ENCODE results near the gene GPR42.

Gene GPR42

DNA sequence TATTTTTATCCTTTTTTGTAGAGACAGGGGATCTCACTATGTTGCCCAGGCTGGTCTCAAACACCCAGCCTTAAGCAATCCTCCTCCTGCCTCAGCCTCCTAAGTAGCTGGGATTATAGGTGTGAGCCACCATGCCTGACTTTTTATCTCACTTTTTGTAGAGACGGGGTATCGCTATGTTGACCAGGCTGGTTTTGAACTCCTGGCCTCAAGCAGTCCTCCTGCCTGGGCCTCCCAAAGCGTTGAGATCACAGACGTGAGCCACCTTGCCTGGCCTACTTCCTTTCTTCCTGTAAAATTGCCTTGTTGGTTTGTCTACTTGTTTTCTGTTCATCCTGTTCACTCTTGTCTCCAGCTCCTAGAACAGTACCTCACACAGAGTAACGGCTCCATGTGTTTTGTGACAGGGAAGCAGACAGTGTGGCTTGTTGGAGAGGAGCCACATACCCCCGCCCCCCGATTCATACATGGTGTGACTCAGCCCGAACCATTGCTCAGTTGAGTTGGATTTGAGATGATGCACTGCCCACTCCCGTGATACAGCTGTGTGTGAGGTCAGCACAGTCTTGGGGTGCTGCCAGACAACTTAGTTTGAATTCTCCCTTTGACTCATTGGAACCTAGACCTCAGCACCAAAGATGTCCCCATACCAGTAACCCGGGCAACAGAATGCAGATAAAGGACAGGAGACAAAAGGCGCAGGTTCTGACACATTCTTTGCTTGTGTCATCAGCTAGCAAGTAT is 34.2 kb downstream of the GPR42 start:
- Histone ChIP-seq H3K4me3 (ENCODE audit: low read length) (no peak overlapping the region), H3K9me3 (ENCODE audit: control insufficient read depth, low read length) (no peaks in the 10 kb centered on the region), H3K9ac (ENCODE audit: low read length) (no peak overlapping the region)

DNA sequence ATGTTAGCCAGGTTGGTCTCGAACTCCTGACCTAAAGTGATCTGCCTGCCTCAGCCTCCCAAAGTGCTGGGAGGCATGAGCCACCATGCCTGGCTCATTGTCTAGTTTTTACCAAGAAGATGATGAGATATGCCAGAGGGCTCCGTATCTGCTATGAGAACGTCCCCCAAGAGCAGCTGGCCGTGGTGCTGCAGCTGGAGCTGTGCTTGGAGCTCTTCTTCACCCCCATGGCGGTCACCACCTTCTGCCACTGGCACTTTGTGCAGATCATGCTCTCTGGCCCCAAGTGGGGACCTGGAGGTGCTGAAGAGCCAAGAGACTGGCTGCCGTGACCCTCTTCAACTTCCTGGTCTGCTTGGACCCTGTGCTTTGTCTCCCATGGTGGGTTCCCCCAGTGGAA is 36.8 kb downstream of the GPR42 start:
- Histone ChIP-seq H3K9me3 (ENCODE audit: control insufficient read depth, low read length) (no peaks in the 10 kb centered on the region), H3K4me1 (ENCODE audit: control insufficient read depth, insufficient read depth, low read length) (no peaks in the 10 kb centered on the region), H3K9ac (ENCODE audit: low read length) (no peak overlapping the region), H3K4me3 (ENCODE audit: low read length) (no peak overlapping the region), H3K36me3 (ENCODE audit: control insufficient read depth, insufficient read depth, low read length) (no peaks in the 10 kb centered on the region), H3K27me3 (ENCODE audit: control insufficient read depth, insufficient read depth, low read length) (no peaks in the 10 kb centered on the region)

More for the DNA sequence above, 34.2 kb downstream of the GPR42 start:
- no peaks in the 10 kb centered on the region for H3K4me1 ChIP-seq (ENCODE audit: control insufficient read depth, insufficient read depth, low read length)
- no peaks in the 10 kb centered on the region for H3K36me3 ChIP-seq (ENCODE audit: control insufficient read depth, insufficient read depth, low read length)
- H3K27me3 ChIP-seq (ENCODE audit: control insufficient read depth, insufficient read depth, low read length), result no peaks in the 10 kb centered on the region

GRCh38 chr19:35408284-35409171 is 37.7 kb downstream of the GPR42 start:
- H3K27me3 ChIP-seq (ENCODE audit: control insufficient read depth, insufficient read depth, low read length), result no peaks in the 10 kb centered on the region
- no peak overlapping the region for H3K4me3 ChIP-seq (ENCODE audit: low read length)
- no peaks in the 10 kb centered on the region for H3K9me3 ChIP-seq (ENCODE audit: control insufficient read depth, low read length)
- no peaks in the 10 kb centered on the region for H3K4me1 ChIP-seq (ENCODE audit: control insufficient read depth, insufficient read depth, low read length)
- H3K36me3 ChIP-seq (ENCODE audit: control insufficient read depth, insufficient read depth, low read length), result no peaks in the 10 kb centered on the region
- no peak overlapping the region for H3K9ac ChIP-seq (ENCODE audit: low read length)

GRCh38 chr19:35409191-35409590 is 38.3 kb downstream of the GPR42 start:
- H3K36me3 ChIP-seq (ENCODE audit: control insufficient read depth, insufficient read depth, low read length), result no peaks in the 10 kb centered on the region
- H3K4me1 ChIP-seq (ENCODE audit: control insufficient read depth, insufficient read depth, low read length), result no peaks in the 10 kb centered on the region
- no peak overlapping the region for H3K4me3 ChIP-seq (ENCODE audit: low read length)
- no peak overlapping the region for H3K9ac ChIP-seq (ENCODE audit: low read length)
- no peaks in the 10 kb centered on the region for H3K9me3 ChIP-seq (ENCODE audit: control insufficient read depth, low read length)
- H3K27me3 ChIP-seq (ENCODE audit: control insufficient read depth, insufficient read depth, low read length), result no peaks in the 10 kb centered on the region

- Histone ChIP-seq H3K36me3 (ENCODE audit: control insufficient read depth, insufficient read depth, low read length) (no peaks in the 10 kb centered on the region), H3K27me3 (ENCODE audit: control insufficient read depth, insufficient read depth, low read length) (no peaks in the 10 kb centered on the region), H3K9me3 (ENCODE audit: control insufficient read depth, low read length) (no peaks in the 10 kb centered on the region)
These were observed 39.6 kb downstream of the GPR42 start for GRCh38 chr19:35410487-35410886.

DNA sequence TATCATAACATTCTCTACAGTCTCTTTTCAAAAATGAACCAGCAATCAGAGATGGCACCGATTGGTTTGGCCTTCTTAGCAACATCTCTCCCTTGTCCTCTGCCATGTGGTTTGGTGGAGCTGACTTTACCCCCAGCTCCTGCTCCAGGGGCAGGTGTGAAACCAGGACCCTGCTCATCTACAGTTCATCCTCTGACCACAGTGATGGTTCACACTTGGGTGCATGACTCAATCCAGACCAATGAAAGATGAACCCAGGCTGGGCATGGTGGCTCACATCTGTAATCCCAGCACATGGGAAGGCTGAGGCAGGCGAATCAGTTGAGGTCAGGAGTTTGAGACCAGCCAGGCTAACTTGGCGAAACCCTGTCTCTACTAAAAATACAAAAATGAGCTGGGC is 43.6 kb downstream of the GPR42 start:
- no peaks in the 10 kb centered on the region for H3K36me3 ChIP-seq (ENCODE audit: control insufficient read depth, insufficient read depth, low read length)
- no peak overlapping the region for H3K4me3 ChIP-seq (ENCODE audit: low read length)
- H3K9me3 ChIP-seq (ENCODE audit: control insufficient read depth, low read length), result no peaks in the 10 kb centered on the region
- H3K27me3 ChIP-seq (ENCODE audit: control insufficient read depth, insufficient read depth, low read length), result no peaks in the 10 kb centered on the region
- H3K4me1 ChIP-seq (ENCODE audit: control insufficient read depth, insufficient read depth, low read length), result no peaks in the 10 kb centered on the region
- H3K9ac ChIP-seq (ENCODE audit: low read length), result no peak overlapping the region

More at GRCh38 chr19:35410487-35410886, 39.6 kb downstream of the GPR42 start:
- Histone ChIP-seq H3K9ac (ENCODE audit: low read length) (no peak overlapping the region), H3K4me1 (ENCODE audit: control insufficient read depth, insufficient read depth, low read length) (no peaks in the 10 kb centered on the region), H3K4me3 (ENCODE audit: low read length) (no peak overlapping the region)

DNA sequence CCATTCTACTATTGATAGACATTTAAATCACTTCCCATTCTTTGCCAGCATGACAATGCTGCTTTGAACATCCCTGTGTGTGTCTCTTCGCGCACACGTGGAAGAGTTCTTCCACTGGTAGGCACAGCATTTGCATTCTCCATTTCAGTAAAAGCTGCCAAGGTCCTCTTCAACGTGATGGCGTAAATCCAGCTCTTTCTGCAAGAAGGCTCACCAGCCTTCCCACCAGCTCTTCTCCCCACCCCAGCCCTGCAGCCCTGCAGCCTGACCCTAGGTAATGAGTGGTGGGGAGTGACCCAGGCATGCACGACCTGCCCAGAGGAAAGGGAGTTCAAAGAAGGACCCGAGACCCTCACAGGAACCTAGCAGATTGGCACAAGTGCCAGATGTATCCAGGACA is 45.5 kb downstream of the GPR42 start:
- no peaks in the 10 kb centered on the region for H3K36me3 ChIP-seq (ENCODE audit: control insufficient read depth, insufficient read depth, low read length)
- no peaks in the 10 kb centered on the region for H3K27me3 ChIP-seq (ENCODE audit: control insufficient read depth, insufficient read depth, low read length)
- no peaks in the 10 kb centered on the region for H3K9me3 ChIP-seq (ENCODE audit: control insufficient read depth, low read length)
- no peak overlapping the region for H3K4me3 ChIP-seq (ENCODE audit: low read length)
- H3K4me1 ChIP-seq (ENCODE audit: control insufficient read depth, insufficient read depth, low read length), result peaks cover 9% of the 10 kb centered on the region
- no peak overlapping the region for H3K9ac ChIP-seq (ENCODE audit: low read length)

GRCh38 chr19:35417278-35417677 is 46.4 kb downstream of the GPR42 start:
- Histone ChIP-seq H3K4me3 (ENCODE audit: low read length) (no peak overlapping the region), H3K36me3 (ENCODE audit: control insufficient read depth, insufficient read depth, low read length) (no peaks in the 10 kb centered on the region), H3K4me1 (ENCODE audit: control insufficient read depth, insufficient read depth, low read length) (peaks cover 9% of the 10 kb centered on the region), H3K9me3 (ENCODE audit: control insufficient read depth, low read length) (no peaks in the 10 kb centered on the region), H3K9ac (ENCODE audit: low read length) (no peak overlapping the region), H3K27me3 (ENCODE audit: control insufficient read depth, insufficient read depth, low read length) (no peaks in the 10 kb centered on the region)

DNA sequence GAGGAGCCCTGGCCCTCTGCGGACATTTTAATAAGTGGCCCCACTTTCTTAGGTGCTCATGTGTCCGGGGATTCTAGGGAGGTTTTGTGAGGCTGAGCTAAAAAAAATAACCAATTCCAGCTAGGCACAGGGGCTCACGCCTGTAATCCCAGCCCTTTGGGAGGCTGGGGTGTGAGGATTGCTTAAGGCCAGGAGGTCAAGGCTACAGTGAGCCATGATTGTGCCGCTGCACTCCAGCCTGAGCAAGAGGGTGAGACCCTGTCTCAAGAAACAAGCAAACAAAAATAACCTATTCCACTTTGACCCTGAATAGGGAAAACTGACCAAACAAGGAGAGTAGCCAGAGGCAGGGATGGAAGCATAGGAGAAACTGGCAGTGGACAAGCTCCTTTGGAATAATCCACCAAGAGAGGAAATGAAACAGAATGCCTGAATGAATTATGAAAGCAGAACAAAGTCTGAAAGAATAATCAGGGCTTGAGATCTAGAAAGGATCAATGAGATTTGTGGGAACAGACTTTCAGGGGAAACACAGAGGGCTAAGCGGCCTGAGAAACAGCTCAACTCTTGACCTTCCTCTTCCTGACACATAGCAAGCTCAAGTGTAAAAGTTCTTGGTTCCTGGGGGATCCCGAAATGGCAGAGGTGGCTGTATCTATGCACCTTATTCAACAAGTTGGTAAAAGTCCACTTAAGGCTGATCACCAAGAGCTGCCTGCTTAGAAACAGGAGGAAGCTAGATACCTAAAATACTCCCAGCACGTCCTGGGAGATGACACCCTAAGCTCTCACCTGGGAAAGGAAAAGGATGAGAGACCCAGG is 47.1 kb downstream of the GPR42 start:
- Histone ChIP-seq H3K4me1 (ENCODE audit: control insufficient read depth, insufficient read depth, low read length) (peaks cover 9% of the 10 kb centered on the region), H3K27me3 (ENCODE audit: control insufficient read depth, insufficient read depth, low read length) (no peaks in the 10 kb centered on the region)

DNA sequence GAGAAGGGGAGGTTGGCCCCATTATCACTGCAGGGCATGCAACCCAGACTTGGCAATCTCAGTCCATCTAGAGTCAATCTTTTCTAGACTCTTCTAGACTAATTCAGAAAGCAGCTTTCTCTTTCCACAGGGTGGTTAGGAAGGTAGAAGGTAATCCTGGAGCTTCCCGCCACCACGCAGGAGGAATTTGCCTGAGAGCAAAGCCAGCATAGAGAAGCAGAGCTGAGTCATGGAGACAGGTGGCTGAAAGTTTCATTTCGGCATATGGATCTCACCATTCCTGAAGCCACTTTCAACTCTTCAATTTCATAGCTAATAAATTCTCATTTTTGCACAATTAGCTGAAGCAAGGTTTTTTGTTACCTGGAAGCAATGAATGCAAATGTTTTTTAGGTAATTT is 48.2 kb downstream of the GPR42 start:
- no peaks in the 10 kb centered on the region for H3K36me3 ChIP-seq (ENCODE audit: control insufficient read depth, insufficient read depth, low read length)
- H3K9me3 ChIP-seq (ENCODE audit: control insufficient read depth, low read length), result no peaks in the 10 kb centered on the region
- H3K4me1 ChIP-seq (ENCODE audit: control insufficient read depth, insufficient read depth, low read length), result peaks cover 9% of the 10 kb centered on the region
- no peaks in the 10 kb centered on the region for H3K27me3 ChIP-seq (ENCODE audit: control insufficient read depth, insufficient read depth, low read length)
- H3K4me3 ChIP-seq (ENCODE audit: low read length), result no peak overlapping the region
- no peak overlapping the region for H3K9ac ChIP-seq (ENCODE audit: low read length)

More for the DNA sequence above, 47.1 kb downstream of the GPR42 start:
- H3K9ac ChIP-seq (ENCODE audit: low read length), result no peak overlapping the region
- H3K36me3 ChIP-seq (ENCODE audit: control insufficient read depth, insufficient read depth, low read length), result no peaks in the 10 kb centered on the region
- H3K9me3 ChIP-seq (ENCODE audit: control insufficient read depth, low read length), result no peaks in the 10 kb centered on the region
- H3K4me3 ChIP-seq (ENCODE audit: low read length), result no peak overlapping the region

DNA sequence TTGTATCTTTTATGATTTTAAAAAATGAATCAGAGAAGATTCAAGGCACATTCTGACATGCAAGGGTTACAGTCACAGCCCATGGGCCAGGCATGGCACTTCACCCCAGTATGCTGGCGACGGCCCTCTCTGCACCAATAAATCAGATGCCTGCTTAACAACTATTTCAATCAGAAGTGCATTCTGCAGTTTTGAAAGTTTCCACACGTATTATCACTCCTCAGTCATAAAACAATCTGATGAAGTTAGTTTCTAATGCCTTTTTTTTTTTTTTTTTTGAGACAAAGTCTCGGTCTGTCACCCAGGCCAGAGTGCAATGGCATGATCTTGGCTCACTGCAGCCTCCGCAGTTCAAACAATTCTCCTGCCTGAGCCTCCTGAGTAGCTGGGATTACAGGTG is 48.9 kb downstream of the GPR42 start:
- Histone ChIP-seq H3K4me1 (ENCODE audit: control insufficient read depth, insufficient read depth, low read length) (peaks cover 9% of the 10 kb centered on the region), H3K4me3 (ENCODE audit: low read length) (no peak overlapping the region), H3K9ac (ENCODE audit: low read length) (no peak overlapping the region), H3K27me3 (ENCODE audit: control insufficient read depth, insufficient read depth, low read length) (no peaks in the 10 kb centered on the region), H3K36me3 (ENCODE audit: control insufficient read depth, insufficient read depth, low read length) (no peaks in the 10 kb centered on the region), H3K9me3 (ENCODE audit: control insufficient read depth, low read length) (no peaks in the 10 kb centered on the region)

Measured in mucosa of stomach (tissue), 1 donor.